Activated T-cell treated with anti-CD3 and anti-CD28 coated beads for 24 hours (primary cell): Measurements from ENCODE around the gene ENDOG.

Experiments used
- DNase-seq: peaks from one replicate; pipeline ENCODE4 v3.0.0-alpha.2; 2020; ENCODE audit warnings: low read depth

The ENDOG gene

DNA sequence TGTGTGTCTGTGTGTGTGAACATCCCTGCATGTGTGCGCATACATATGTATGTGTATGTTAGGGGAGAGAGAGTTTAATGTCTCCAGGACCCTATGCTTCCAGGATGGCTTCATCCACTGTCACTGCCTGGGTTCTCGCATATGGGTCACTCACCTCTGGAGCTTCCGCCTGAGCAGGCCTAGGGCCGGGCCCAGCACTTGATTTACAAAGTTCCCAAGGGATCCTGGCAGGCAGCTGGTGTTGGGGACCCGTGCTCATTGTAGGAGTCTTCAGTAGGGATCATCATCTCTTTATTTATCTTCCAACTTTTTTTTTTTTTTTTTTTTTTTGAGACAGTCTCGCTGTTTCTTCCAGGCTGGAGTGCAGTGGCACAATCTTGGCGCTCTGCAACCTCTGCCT, 18.2 kb upstream of the ENDOG start:
- no peak for DNase-seq

DNA sequence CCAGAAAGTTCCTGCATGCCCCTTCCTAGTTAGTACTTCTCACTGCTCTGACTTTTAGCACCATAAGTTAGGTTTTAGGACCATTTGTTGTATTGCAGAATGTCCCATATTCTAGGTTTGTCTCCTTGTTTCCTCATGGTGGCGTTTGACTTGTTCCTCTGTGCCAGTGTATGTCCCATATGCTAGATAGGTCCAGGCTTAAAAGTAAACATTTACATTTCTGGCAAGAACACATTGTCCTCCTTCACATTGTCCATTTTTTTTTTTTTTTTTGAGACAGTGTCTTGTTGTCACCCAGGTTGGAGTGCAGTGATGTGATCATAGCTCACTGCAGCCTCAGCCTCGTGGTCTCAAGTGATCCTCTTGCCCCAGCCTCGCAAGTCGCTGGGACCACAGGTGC, 15.8 kb upstream of the ENDOG start:
- no peak for DNase-seq

DNA sequence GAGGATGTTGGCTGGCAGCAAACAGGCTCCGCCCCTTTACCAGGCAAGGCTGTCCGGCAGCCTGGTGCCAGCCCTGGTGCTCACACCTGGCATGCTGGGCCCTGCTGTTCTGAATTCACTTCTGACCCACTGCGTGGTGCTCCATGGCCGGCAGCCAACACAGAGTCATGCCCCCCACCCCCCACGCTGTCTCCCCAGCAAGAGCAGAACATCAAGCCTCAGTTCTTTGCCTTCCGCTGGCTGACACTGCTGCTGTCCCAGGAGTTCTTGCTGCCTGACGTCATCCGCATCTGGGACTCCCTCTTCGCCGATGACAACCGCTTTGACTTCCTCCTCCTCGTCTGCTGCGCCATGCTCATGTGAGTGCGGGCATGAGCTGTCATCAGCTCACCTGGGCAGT, 12.6 kb upstream of the ENDOG start:
- DNase-seq = no peak

DNA sequence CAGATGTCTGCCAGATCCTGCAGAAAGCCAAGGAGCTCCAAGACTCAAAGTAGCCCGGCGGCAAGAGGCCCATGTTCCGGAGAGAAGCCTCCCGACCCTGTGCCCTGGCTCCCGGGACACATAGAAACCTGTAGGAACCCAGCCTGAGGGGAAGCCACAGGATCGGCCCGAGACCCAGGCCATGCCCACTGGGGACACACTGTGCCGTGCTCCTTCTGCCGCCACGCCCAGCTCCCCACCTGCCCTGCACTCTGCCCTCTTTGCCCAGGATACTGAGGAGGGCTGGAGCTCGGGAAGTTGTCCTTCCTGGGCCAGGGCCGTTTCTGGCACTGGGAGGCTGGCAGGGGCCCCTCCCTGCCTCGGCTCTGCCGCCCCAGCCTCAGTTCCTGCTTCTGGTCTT, 10.5 kb upstream of the ENDOG start:
- DNase-seq = no peak

DNA sequence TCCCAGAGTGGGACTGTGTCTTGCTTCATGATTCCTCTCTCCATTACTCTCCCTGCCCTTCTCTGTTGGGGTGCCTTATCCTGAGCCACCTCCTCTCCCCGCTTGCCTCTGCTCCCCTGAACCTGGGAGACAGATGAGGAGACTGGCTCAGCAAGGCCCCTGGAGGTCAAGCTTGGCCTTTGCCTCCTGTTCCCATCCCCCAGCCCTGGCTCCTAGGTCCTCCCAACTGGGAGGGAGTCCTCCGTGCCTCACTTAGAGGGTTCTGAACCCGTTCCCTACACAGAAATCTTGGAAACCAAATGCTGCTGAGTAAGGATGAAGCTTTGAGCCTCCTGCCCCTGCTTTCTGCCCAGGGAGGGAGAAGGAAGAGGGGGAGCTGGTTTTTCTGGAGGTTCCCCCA, 9.8 kb upstream of the ENDOG start:
- no peak for DNase-seq

DNA sequence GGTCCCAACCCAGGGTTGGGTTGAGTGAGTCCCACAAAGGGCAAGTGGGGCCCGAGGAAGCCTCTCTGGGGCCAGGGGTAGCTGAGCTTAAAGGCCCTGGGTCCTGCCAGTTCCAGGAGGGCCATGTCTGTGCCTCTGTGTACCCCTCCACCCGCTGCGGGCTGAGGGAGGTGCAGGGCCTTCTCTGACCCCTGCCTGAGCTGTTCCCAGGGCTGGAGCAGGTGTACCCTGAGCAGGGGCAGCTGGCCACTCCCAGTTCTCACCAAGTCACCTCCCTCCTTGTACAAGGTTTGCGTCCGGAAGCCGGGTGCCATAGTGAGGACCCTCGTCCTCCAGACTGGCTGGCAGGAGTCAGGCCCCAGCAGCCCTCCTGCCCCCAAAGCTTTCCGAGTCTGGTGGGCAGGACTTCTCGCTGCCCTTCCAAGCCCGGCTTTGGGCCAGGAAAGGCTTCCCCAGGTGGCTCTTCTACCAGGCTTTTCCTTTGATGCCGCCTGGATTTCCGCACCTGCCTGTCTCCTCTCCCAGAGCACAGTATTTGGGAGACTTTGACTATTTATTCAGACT, 9.2 kb upstream of the ENDOG start:
- no peak for DNase-seq

DNA sequence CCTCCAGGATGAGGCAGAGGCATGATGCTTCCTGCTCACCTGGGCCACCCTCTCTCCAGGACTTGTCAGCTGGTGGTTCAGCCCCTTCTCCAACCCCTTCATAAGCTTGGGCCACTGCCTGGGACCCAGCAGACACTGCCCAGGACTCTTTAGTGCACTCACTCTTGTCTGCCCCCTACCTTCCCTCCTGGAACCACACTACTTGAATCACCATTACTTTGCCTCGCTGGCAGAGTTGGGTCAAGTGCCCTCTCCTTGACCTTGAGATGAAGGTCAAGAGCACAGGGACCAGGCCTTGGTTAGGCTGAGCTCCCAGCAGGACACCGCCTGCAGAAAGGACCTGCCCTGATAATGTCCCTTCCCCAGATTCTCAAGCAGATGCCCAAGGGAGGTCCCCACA, 8.5 kb upstream of the ENDOG start:
- DNase-seq = no peak

DNA sequence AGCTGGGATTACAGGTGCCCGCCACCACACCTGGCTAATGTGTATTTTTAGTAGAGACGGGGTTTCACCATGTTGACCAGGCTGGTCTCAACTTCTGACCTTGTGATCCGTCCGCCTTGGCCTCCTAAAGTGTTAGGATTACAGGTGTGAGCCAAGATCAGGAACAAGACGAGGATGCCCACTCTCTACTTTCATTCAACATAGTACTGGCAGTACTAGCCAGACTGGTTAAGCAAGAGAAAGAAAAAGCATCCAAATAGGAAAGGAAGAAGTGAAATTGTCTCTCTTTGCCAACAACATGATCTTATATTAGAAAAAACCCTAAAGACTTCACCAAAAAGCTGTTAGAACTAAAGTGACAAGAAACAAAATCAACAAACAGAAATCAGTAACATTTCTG, 7.4 kb upstream of the ENDOG start:
- DNase-seq = no peak

DNA sequence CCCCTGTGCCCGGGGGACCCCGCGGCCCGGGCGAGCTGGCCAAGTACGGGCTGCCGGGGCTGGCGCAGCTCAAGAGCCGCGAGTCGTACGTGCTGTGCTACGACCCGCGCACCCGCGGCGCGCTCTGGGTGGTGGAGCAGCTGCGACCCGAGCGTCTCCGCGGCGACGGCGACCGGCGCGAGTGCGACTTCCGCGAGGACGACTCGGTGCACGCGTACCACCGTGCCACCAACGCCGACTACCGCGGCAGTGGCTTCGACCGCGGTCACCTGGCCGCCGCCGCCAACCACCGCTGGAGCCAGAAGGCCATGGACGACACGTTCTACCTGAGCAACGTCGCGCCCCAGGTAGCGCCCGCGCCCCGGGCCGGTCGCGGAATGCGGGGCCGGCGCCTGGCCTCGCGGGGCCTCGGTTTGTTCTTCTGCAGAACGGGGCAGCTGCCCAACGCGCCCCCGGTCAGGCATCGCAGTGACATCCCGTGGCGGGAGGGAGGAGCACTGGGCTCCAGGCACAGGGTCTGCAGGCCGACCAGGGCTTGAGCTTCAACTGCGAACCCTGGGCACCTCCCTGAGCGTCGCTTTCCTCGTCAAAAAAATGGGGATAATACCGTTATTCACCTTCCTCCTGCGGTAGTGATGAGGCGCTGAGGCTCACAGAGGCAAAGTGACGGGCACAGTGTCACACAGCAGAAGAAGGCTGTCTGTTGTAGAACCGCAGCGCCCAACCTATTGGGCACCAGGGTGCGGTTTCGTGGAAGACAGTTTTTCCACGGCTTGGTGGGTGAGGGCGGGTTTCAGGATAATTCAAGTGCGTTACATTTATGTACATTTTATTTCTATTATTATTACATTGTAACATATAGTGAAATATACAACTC, 777 bp downstream of the ENDOG start:
- peak; percentile 16 for DNase-seq

DNA sequence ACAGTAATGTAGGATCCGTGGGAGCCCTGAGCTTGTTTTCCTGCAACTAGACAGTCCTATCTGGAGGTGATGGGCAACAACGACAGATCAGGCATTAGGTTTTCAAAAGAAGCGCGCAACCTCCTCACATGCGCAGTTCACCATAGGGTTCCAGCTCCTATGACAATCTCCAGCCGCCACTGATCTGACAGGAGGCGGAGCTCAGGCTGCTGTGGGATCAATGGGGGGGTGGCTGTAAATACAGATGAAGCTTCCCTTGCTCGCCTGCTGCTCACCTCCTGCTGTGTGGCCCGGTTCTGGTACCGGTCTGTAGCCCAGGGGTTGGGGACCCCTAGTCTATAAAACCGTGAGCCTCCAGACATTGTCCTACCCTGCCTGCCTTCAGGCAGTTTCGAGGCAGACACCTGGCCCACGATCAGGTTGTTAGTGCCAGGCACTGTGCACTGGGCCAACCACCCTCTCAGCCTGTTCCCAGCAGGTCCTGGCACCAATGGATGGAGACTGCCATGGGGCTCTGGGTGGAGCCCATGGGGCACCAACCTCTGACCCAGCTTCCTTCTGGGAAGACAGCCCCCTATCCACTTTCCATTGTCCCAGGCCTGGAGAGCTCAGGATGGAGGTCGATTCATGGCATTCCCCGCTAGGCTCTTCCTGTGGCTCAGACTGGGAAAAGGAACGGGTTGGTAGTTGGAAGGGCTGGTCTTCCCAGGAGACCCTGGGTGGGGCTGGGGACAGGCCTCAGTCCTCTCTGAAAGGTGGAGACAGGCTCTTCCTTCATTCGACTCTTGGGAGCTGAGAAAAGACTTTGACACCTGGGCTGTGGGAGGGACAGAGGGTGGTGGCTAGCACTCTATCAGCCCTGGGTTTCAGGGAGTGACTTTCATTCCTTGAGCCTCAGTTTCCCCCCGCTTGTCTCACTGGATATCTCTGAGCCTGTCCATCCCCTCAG, 1.7 kb downstream of the ENDOG start:
- no peak for DNase-seq

DNA sequence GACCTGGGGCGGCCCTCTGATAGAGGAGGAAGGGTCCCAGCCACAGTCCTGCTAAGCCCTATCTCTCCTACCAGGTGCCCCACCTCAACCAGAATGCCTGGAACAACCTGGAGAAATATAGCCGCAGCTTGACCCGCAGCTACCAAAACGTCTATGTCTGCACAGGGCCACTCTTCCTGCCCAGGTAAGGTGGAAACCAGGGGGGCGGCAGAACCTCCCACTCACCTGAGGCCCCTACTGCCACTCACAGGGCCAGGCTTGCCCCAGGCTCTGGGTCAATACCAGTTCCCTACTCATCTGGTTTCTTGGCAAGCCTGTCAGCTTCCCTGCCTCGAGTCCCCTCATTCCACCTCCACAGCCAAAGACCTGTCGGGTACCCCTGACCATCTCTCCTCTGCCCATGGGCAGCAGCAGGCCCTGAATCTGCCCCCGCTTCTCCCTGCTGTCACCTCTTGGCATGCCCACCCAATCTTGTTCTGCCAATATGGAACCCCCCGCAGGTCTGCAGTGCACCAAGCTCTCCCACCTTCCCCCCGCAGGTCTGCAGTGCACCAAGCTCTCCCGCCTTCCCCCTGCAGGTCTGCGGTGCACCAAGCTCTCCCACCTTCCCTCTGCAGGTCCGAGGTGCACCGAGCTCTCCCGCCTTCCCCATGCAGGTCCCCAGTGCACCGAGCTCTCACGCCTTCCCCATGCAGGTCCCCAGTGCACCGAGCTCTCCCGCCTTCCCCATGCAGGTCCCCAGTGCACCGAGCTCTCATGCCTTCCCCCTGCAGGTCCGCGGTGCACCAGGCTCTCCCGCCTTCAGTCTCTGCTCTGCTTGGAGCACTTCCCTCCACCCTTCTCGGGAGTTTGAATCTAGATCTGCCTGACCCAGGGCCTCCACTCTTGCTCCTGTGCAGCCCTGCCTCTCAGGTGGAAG, 2.6 kb downstream of the ENDOG start:
- no peak for DNase-seq

DNA sequence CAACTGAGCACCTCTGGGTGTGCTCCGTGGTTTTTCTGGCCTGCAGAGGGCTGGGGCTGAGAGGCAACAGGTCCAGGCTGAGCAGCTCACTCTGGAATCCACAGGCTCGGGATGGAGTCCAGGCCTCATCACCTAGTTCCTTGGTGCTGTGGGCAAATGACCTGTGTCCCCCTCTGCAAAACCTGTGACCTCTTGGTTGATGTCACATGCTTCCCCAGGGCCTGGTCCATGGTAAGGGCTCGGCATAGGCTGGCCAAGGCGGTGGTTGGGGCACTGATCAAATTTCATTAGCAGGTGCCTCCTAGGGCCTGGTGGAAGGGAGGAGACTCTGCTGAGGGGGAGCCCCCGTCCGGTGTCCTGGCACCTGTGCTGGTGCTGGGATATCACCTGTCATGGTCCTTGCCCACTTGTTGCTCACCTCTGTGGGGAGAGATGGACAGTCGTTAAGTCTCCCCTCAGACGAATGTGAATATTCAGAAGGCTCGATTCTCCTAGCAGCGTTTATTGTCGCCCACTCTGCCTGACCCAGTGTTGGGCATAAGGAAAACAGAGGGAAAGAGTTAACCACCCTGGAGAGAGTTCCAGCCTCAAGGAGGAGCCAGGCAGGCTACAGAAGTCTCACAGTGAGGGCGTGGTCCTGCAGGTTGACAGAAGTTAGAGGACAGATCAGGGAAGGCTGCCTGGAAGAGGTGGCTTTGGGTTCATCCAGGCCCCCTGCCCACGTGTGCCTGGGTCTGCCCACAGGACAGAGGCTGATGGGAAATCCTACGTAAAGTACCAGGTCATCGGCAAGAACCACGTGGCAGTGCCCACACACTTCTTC, 3.5 kb downstream of the ENDOG start:
- no peak for DNase-seq

DNA sequence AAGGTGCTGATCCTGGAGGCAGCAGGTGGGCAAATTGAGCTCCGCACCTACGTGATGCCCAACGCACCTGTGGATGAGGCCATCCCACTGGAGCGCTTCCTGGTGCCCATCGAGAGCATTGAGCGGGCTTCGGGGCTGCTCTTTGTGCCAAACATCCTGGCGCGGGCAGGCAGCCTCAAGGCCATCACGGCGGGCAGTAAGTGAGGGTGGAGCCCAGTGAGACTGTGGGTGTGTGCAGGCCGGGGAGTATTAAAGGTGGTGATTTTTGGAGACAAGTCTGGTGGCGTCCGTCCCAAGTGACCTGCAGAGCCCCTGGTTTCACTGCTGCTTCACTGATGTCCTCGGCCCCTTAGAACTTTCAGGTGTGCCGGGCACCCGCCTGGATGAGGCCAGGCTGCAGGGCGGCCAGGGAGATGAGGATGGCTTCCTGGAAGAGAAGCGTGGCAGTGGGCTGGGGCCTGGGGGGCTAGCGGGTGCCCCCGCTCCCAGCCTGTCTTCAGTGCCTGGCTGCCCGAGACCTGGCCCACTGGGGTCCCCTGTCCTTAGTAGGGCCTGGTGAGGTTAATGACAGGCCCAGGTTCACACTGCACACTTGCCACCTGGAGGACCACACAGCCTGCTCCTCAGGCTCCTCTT, 4.2 kb downstream of the ENDOG start:
- DNase-seq = no peak

DNA sequence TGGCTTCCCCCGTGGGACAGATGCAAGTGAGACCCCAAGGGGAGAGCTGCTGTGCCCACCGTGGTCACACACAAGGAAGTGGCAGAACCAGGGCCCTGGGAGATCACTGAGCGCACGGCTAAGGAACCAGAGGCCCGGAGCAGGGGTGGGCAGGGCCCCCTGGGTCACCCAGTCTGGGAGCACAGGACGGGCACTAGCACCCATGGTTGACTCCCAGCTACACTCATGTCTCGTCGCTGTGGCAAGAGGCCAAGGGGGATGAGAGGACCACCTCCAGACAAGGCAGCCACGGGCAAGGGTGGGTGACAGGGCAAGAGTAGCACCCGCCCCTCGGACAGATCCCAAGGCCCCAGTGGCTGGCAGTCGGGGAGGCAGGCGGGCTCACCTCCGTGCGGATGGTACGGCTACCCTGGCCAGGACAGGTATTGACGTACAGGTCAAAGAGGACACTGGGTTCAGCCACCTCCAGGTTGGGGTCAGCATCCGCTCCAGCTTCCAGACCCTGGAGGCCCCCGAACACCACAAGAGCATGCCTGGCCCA, 5.1 kb downstream of the ENDOG start:
- DNase-seq = no peak

DNA sequence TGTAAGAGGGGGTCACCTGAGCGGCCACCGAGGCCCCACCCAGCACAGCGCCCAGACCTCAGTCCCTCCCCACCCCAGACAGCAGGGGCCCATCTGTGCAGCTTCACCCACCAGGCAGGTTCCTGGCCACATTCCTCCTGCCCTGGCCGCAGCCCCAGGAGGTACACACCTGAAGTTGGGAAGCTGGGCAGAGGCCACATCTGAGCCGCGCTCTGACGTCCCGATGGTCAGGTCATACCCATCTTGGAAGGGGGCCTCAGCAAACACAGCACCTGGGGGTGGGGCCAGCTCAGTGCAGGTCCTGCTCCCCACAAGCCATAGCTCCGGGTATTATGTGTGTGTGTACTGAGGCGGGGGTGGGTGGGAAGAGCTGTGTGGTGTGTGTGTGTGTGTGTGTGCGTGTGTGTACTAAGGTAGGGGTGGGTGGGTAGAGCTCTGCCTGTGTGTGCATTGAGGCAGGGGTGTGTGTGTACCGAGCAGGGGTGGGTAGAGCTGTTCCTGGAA, 5.7 kb downstream of the ENDOG start:
- DNase-seq = no peak

DNA sequence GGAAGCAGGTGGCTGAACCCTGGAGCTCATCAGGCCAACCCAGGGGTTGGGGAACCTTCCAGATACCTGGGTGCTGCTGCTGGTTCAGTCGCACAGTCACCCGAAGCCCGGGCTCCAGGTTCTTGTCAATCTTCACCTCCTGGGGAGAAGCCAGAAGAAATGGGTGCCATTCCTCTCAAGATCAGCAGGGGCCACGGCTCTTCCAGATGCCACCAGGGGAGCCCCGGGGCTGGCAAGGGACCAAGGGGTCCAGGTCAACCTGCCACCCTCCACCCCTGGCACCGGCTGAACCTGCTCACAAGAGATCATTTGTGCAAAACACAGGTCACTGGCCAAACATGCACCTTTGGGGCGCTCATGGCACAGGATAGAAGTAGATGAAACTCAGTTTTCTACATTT, 6.6 kb downstream of the ENDOG start:
- no peak for DNase-seq

DNA sequence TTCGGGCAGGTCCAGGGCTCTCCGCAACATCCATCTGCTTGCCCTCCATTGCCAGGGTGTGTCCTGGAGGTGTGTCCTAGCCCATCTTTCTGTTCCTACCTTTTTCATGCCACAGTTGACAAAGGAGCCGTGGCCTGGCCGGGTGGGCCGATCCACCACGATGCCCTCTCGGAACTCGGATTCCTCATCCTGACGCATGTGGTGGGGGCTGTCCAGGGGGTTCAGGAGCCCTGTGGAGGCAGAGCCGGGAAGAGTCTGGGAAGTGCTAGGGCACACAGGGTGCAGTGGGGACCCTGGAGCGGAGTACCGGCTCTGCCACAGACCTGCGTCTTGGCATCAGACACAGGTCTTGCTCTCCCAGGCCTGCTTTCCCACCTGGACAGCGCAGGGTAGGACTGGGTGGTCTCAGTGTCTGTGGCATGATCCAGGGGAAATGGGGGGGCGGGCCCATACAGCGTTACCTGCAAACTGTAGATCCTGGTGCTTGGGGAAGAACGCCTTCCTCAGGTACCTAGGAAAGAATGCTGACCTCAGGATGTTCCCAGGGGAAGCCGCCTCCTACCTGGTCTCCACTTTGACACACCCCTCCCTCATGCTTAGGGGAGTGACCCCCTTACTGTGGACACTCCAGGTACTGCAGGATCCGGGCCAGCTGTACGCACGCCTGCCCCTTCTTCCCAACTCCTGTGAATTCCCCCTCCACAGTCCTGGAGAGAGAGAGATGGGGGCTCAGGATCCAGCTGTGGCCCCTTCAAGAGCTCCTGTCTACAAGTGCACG, 7.8 kb downstream of the ENDOG start:
- no peak for DNase-seq

DNA sequence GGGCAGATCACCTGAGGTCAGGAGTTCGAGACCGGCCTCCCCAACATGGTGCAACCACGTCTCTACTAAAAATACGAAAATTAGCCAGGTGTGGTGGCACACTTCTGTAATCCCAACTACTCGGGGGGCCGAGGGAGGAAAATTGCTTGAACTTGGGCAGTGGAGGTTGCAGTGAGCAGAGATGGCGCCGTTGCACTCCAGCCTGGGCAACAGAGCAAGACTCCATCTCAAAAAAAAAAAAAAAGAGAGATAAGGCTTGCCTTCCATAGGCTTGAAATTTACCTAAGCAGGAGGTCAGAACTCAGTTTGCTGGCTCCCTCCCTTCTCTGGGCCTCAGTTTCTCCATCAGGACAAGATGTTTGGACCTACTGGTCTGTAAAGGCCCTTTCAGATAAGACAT, 10.0 kb downstream of the ENDOG start:
- DNase-seq = no peak
